Endothelial cell (in vitro differentiated cells): Measurements from ENCODE around the gene XG. TPM values are rescaled to one million over a fixed set of nuclear protein-coding genes. Genes with fewer than 3 reads are reported as not detected.
"Not testable (repeated sequence)": the region's sequence is repeated elsewhere in the genome, so short reads cannot be mapped to it uniquely, and the experiment has no call there.

Experiments
- DNase-seq: peaks from one replicate; pipeline ENCODE4 v3.0.0; 2021; ENCODE audit warnings: low spot score
- H3K27ac Mint-ChIP-seq: one replicate; pipeline ENCODE4 v1.8.0; 2021; ENCODE audit warnings: mixed read lengths, inconsistent platforms; ENCODE audit not compliant: unreplicated experiment
- H3K27me3 Mint-ChIP-seq: one replicate; pipeline ENCODE4 v1.8.0; 2021; ENCODE audit warnings: mild to moderate bottlenecking, moderate library complexity, mixed read lengths, inconsistent platforms; ENCODE audit not compliant: unreplicated experiment
- H3K36me3 Mint-ChIP-seq: one replicate; pipeline ENCODE4 v1.8.0; 2021; ENCODE audit warnings: mild to moderate bottlenecking, low read depth, mixed read lengths, inconsistent platforms; ENCODE audit not compliant: unreplicated experiment
- H3K4me1 Mint-ChIP-seq: one replicate; pipeline ENCODE4 v1.8.0; 2021; ENCODE audit warnings: mild to moderate bottlenecking, mixed read lengths, inconsistent platforms; ENCODE audit not compliant: unreplicated experiment
- H3K4me3 Mint-ChIP-seq: one replicate; pipeline ENCODE4 v1.8.0; 2021; ENCODE audit warnings: mild to moderate bottlenecking, mixed read lengths, inconsistent platforms; ENCODE audit not compliant: unreplicated experiment
- H3K9me3 Mint-ChIP-seq: one replicate; pipeline ENCODE4 v1.8.0; 2021; ENCODE audit warnings: mixed read lengths, inconsistent platforms; ENCODE audit not compliant: unreplicated experiment
- CTCF ChIP-seq: fragments of 200-600 bp; sonication (generic); IDR thresholded peaks from one replicate; pipeline ENCODE4 v1.5.0; 2021; ENCODE audit warnings: antibody characterized with exemption; ENCODE audit not compliant: unreplicated experiment
- total RNA-seq: library from RNA; stranded (reverse); fragmentation: NEBNext Ultra II Directional; extraction: Animal tissue kit (Norgen Biotek cat#: 25700); gene quantifications from one replicate; pipeline ENCODE4 v1.2.1, GENCODE V29; 2021; ENCODE audit not compliant: unreplicated experiment

XG gene
- total RNA-seq, 1 donor from 2014 or later, result 0.18 TPM

- peaks cover 13% of the 10 kb centered on the region for H3K4me1 Mint-ChIP-seq
- no peaks in the 10 kb centered on the region for H3K9me3 Mint-ChIP-seq
- no peak for TF ChIP-seq CTCF
- H3K4me3 Mint-ChIP-seq, result no peak overlapping the region
- no peak for DNase-seq
- H3K36me3 Mint-ChIP-seq, result peaks cover 71% of the 10 kb centered on the region
- no peak overlapping the region for H3K27ac Mint-ChIP-seq
- H3K27me3 Mint-ChIP-seq, result peaks cover 6% of the 10 kb centered on the region
These were observed 33.0 kb upstream of the XG start for GRCh38 chrX:2718821-2719220.

- Mint-ChIP-seq H3K27me3 (peaks cover 6% of the 10 kb centered on the region), H3K27ac (no peak overlapping the region), H3K36me3 (peaks cover 69% of the 10 kb centered on the region), H3K9me3 (no peaks in the 10 kb centered on the region), H3K4me1 (peaks cover 8% of the 10 kb centered on the region), H3K4me3 (peak overlapping the region; percentile 70)
- DNase-seq, result no peak
- TF ChIP-seq CTCF, result no peak
These were observed 31.9 kb upstream of the XG start for GRCh38 chrX:2719774-2720447.

GRCh38 chrX:2723286-2723879 lies 28.5 kb upstream of the XG start:
- DNase-seq, result no peak
- Mint-ChIP-seq H3K9me3 (no peaks in the 10 kb centered on the region), H3K27me3 (peaks cover 9% of the 10 kb centered on the region), H3K4me1 (no peaks in the 10 kb centered on the region), H3K27ac (no peak overlapping the region), H3K36me3 (peaks cover 64% of the 10 kb centered on the region), H3K4me3 (peak overlapping the region; percentile 80)
- TF ChIP-seq CTCF, result no peak

GRCh38 chrX:2727264-2727663 lies 24.6 kb upstream of the XG start:
- not testable (repeated sequence) for H3K27me3 Mint-ChIP-seq

GRCh38 chrX:2732076-2732475 lies 19.8 kb upstream of the XG start:
- DNase-seq, result no peak
- H3K9me3 Mint-ChIP-seq, result no peaks in the 10 kb centered on the region
- no peak overlapping the region for H3K27ac Mint-ChIP-seq
- peaks cover 74% of the 10 kb centered on the region for H3K36me3 Mint-ChIP-seq
- no peaks in the 10 kb centered on the region for H3K4me1 Mint-ChIP-seq
- H3K4me3 Mint-ChIP-seq, result peak overlapping the region; percentile 25
- H3K27me3 Mint-ChIP-seq, result no peaks in the 10 kb centered on the region
- TF ChIP-seq CTCF, result no peak

More at GRCh38 chrX:2727264-2727663, 24.6 kb upstream of the XG start:
- H3K27ac Mint-ChIP-seq, H3K4me1 Mint-ChIP-seq, H3K9me3 Mint-ChIP-seq, H3K4me3 Mint-ChIP-seq, DNase-seq: not testable (repeated sequence)
- peaks cover 68% of the 10 kb centered on the region for H3K36me3 Mint-ChIP-seq
